ENCODE results near the gene VOPP1.

The VOPP1 gene

DNA sequence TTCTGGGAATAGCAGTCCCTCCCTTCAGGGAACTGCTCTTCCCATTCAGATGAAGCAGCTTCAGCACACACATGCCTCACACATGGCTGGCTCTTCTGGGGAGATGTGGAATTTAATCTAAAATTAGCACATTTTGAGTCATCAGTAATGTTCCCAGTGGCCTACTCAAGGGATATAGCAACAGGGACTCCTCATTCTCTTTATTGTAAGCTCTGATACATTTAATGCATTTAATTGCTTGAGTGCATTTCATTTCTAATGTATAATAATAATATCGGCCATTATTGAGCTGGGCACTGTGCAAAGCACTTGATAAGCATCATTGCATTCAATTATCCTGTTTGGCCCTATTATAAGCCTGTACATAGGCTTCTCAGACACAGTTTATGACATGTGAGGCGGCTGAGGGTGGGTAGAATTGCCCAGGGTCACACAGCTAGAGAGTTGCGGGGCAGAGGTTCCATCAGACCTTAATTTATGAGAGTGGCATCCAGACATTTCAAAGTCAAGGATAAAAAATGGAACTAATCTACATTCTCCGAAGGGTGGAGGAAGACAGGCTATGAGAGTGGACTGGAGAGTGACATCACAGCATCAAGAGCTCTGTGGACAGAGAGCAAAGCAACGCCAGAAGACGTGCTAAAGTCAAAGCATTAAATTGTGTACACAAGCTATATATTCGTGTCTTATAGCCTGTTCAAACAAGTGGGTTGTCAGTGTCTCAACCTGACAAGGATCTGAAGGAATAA is 130.4 kb downstream of the VOPP1 start:
- H3K4me3 ChIP-seq (ENCODE audit: low read depth, low read length): no peak overlapping the region
- no peak overlapping the region for H3K27ac ChIP-seq
- H3K27me3 ChIP-seq (ENCODE audit: insufficient read depth, low read depth, severe bottlenecking): no peaks in the 10 kb centered on the region
- H3K36me3 ChIP-seq: no peaks in the 10 kb centered on the region
- no peaks in the 10 kb centered on the region for H3K9me3 ChIP-seq (ENCODE audit: severe bottlenecking)
- TF ChIP-seq, protein P1, sequence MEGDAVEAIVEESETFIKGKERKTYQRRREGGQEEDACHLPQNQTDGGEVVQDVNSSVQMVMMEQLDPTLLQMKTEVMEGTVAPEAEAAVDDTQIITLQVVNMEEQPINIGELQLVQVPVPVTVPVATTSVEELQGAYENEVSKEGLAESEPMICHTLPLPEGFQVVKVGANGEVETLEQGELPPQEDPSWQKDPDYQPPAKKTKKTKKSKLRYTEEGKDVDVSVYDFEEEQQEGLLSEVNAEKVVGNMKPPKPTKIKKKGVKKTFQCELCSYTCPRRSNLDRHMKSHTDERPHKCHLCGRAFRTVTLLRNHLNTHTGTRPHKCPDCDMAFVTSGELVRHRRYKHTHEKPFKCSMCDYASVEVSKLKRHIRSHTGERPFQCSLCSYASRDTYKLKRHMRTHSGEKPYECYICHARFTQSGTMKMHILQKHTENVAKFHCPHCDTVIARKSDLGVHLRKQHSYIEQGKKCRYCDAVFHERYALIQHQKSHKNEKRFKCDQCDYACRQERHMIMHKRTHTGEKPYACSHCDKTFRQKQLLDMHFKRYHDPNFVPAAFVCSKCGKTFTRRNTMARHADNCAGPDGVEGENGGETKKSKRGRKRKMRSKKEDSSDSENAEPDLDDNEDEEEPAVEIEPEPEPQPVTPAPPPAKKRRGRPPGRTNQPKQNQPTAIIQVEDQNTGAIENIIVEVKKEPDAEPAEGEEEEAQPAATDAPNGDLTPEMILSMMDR (IDR thresholded peaks at IDR 0.05; ENCODE audit: low read depth, low read length): no peak
- no peak for DNase-seq

DNA sequence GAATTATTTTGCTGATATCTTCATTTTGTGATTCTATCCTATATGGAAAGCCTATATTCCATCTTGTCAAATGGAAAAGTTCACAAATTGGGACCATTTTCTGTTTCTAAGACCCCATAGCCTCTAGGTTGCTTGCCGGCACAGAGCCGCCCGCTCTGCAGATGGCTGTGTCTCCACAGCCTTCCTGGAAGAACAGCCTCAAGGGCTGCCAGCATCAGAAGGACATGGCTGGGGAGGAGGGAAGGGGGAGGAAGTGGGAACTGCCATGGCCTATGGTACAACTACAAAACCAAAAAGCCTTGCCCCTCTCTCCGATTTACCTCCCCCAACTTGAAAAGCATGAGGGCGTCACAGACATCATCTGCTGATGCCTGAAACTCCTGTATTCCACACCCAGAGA is 131.3 kb downstream of the VOPP1 start:
- no peak for DNase-seq
- Histone ChIP-seq H3K36me3 (no peaks in the 10 kb centered on the region), H3K27ac (no peak overlapping the region), H3K9me3 (ENCODE audit: severe bottlenecking) (no peaks in the 10 kb centered on the region), H3K4me3 (ENCODE audit: low read depth, low read length) (no peak overlapping the region), H3K27me3 (ENCODE audit: insufficient read depth, low read depth, severe bottlenecking) (no peaks in the 10 kb centered on the region)
- TF ChIP-seq, protein P1 (IDR thresholded peaks at IDR 0.05; ENCODE audit: low read depth, low read length): no peak

DNA sequence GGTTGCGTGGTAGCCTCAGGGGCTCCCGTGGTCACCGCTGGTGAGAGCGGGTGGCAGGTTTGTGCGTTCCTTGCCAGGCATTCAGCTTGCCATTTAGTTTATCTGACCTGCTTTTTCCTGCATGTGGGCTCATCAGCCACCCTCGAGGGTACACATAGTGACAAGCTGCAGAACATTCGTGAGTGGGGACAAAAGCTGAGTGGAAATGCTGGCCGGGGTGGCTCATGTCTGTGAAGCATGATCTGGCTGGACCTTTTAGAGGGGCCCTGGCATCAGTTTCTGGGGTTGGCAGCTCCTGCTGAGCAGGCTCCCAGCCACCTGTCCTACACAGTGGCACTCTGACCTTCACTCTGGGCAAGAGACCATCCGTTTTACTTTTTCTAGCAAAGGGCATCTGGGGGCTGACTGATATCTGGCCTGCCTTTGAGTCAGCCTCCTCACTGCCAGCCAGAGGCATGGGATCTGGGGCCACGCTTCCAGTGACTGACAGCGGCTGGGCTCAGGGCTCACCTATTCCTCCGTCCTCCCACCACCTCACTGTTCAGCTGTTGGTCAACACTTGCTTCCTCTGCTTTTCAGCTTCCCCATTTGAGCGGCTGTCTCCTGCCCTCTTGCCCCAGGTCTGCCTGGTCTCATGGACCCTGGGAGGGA is 132.1 kb downstream of the VOPP1 start:
- TF ChIP-seq, protein P1 (IDR thresholded peaks at IDR 0.05; ENCODE audit: low read depth, low read length): no peak
- Histone ChIP-seq H3K4me3 (ENCODE audit: low read depth, low read length) (no peak overlapping the region), H3K9me3 (ENCODE audit: severe bottlenecking) (no peaks in the 10 kb centered on the region), H3K36me3 (no peaks in the 10 kb centered on the region), H3K27me3 (ENCODE audit: insufficient read depth, low read depth, severe bottlenecking) (no peaks in the 10 kb centered on the region), H3K27ac (no peak overlapping the region)
- no peak for DNase-seq

DNA sequence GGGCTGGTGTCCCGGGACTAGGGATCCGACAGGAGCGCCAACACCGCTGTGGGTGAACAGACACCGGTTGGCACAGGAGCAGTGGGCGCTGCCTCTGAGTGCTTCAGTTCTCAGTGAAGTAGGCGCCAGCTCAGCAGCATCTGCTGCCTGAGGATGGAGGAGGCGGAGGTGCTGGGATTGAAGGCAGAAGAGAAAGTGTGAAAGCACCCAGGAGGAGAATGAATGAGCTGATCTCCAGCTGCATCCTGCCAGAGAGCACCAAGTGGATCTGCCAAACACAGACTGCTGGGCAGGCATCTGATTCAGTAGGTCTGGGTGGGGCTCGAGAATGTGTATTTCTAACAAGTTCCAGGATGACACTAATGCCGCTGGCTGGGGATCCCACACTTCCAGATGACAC is 132.7 kb downstream of the VOPP1 start:
- no peak overlapping the region for H3K27ac ChIP-seq
- DNase-seq: no peak
- H3K36me3 ChIP-seq: no peaks in the 10 kb centered on the region
- no peaks in the 10 kb centered on the region for H3K9me3 ChIP-seq (ENCODE audit: severe bottlenecking)
- no peaks in the 10 kb centered on the region for H3K27me3 ChIP-seq (ENCODE audit: insufficient read depth, low read depth, severe bottlenecking)
- TF ChIP-seq, protein P1 (IDR thresholded peaks at IDR 0.05; ENCODE audit: low read depth, low read length): no peak
- no peak overlapping the region for H3K4me3 ChIP-seq (ENCODE audit: low read depth, low read length)

DNA sequence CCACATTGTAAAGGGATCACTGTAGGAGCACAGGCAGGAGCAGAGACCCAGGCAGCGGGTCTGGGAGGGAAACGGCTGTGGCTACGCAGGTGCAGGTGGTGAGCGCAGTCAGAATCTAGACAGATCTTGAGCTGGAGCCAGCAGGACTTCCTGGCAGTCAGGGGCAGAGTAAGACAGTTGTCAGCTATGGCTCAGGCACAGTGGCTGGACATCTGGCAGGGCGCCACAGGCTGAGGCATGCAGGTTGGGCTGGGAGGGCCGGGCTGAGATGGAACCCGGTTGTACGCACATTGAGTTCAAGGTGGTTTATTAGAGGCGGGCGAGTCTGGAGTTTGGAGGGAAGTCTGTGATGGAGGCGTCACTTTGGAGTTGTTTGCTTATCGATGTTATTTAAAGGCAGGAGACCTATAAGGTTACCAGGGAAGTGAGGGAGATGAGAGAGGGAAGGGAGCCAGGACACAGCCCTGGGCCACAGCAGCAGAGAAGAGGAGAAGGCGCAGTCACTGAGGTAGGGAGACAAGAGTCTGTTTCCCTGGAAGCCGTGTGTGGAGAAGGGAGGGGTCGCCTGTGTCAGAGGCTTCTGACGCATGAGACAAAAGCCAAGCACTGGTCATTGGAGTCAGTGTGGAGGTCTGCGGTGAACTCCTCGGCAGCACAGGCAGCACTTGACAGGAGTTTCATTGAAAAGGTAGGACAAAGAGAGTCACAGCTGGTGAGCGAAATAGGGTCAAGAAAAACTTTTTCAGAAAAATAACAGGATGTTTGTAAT is 133.4 kb downstream of the VOPP1 start:
- Histone ChIP-seq H3K36me3 (no peaks in the 10 kb centered on the region), H3K27ac (peak overlapping the region; percentile 56), H3K9me3 (ENCODE audit: severe bottlenecking) (no peaks in the 10 kb centered on the region), H3K27me3 (ENCODE audit: insufficient read depth, low read depth, severe bottlenecking) (no peaks in the 10 kb centered on the region), H3K4me3 (ENCODE audit: low read depth, low read length) (no peak overlapping the region)
- DNase-seq: peak; percentile 23
- TF ChIP-seq, protein P1 (IDR thresholded peaks at IDR 0.05; ENCODE audit: low read depth, low read length): no peak
